Stimulated activated CD8-positive, alpha-beta memory T cell treated with anti-CD3 and anti-CD28 coated beads, Interleukin-4, amount 100 ng/mL, for 1 hour (primary cell): Measurements from ENCODE around the gene FZD7.
A peak's percentile ranks its signal among the peaks of the same experiment; 100 is the strongest.

Experiments used
- DNase-seq, 2 donors: peaks; one replicate each; pipeline ENCODE4 v3.0.0-alpha.2; 2020; ENCODE audit warnings: low read depth in 2 of 2, low spot score in 1 of 2

FZD7 gene

DNA sequence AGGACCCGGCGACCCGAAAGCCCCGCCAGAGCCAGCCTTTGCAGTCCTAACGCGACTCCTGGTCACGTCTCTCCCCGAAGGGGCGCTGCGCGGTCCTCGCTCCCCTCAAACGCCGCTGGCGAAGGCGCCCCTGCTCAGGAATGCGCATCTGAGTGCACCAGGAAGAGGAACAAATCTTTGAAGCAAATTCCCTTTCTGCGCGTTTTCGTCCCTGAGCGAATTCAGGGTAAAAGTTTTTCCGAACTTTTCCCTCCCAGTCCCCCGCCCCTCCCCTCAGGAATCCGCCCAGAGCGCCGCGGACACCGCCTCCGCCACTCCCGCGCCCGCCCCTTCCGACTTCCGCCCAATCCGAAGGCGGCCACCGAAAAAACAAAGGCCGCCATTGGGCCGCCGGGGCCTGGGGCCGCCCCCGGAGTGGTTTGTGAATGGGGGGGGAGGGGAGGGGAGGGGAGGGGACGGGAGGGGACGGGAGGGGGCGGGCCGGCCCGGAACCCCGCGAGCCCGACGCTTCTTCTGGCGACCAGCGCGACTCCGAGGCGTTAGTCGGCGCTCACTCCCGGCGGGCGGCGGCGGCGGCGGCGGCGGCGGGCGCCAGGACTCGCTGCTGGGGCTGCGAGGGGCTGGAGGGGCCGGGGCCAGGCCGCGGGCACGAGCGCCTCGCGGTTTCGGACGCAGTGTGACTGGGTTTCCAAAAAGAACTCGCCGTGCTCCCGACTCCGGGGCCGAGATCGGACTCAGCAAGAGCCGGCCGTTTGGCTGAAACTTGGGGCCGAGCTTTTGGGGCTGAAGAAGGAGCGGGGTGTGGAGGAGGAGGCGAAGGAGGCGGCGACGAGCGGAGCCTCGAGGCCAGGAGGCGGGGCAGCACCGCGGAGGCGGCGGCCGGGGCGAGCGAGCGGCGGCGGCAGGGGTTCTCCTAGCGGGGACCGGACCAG lies at the start of gene FZD7:
FZD7 (plus strand) TSS at position 539 of the 932 bp plus-strand sequence. CDS start 793 bp downstream, outside the sequence.
- DNase-seq: peak; percentile 53 to 71

GRCh38 chr2:201984333-201984732 lies 49.3 kb upstream of the FZD7 start:
- no peak for DNase-seq

DNA sequence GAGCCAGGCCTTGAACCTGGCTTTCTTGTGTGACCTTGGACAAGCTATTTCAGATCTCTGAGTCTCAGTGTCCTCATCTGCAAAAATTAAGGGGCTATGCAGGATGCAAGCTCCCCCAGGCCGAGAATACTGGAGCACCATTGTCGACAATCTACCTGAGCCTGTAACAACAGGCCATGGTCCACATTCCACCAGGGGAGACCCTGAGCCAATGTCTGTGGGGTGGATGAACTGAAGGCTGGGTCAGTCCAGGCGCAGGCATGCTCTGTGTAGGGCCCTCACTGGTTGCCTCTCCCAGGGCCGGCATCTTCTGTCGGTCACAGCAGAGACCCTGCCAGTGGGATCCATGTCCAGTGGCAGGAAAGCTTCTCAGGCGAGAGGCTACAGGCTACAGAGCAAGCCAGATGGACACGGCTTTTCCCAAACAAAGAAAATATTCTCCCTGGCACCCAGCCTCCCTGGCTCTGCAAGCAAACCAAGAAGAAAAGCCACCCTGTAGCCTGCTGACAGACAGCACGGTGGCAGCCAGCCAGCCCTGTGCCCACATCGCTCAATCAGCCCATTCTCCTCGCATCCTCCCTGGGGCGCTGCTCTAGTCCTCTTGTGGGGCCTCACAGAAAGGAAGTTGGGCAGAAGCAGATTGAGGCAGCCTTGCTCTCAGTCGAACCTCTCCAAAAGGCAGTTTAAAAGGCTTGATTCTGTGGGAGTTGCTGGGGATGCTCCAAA lies 48.7 kb upstream of the FZD7 start:
- no peak for DNase-seq

DNA sequence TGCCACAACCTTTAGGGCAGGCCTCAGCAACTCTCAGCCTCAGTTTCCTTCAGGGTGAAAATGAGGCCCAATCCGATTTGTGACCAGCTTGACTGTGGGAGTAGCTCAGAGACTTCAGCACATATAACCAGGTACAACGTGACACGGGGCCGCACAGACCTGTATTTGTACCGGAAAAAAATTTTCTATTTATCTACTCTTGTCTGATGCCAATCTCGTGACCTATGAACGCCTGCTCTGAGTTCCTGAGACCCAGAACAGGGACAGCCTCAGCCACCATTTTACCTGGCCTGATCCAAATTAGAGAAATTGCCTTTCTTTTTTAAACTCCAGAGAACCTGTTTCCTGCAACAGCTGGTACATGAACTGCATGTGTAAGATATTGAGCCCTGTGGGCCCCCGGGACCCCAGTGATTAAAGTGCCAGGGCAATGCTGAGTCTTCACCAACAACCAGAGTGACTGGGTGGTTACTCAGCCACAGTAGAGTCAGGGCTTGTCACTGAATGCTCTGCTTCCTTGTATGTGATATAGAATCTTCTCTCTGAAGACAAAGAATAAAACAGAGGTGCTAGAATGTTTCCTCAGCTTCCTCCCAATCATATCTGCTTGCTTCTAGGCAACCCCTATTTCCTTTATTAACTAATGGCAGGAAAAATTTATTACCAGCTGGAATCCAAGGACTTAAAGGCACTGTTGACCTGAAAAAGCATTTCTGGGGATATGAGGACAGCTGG lies 47.8 kb upstream of the FZD7 start:
- DNase-seq: no peak

DNA sequence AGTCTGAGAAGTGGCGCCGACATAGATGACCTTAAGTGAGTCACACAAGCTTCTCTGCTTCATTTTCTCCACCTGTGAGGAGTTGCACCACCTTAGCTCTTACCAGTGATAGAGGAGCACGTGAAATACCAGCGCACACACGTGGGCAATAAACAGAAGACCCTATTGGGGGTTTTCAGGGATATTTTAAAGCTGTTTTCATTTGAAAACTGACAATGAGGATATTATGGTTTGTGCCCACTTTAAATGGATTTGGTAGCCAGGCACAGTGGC lies 47.3 kb upstream of the FZD7 start:
- no peak for DNase-seq

- no peak for DNase-seq
Measured at GRCh38 chr2:201987426-201987825, 46.2 kb upstream of the FZD7 start.

DNA sequence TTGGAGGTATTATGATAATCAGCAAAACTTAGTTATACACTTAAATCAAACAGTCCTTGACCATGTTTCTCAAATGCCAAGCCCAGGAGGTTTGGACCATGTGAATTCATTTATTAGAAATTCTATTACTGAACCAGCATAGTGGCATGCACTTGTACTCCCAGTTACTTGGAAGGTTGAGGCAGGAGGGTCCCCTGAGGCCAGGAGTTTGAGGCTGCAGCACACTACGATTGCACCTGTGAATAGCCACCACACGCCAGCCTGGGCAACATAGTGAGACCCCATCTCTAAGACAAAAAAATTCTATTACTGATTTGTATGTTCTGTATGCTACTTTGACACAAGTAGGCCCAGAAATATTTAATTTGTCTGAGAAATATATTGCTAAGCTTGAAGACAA lies 43.6 kb upstream of the FZD7 start:
- no peak for DNase-seq

GRCh38 chr2:201992960-201993359 lies 40.7 kb upstream of the FZD7 start:
- DNase-seq: no peak

DNA sequence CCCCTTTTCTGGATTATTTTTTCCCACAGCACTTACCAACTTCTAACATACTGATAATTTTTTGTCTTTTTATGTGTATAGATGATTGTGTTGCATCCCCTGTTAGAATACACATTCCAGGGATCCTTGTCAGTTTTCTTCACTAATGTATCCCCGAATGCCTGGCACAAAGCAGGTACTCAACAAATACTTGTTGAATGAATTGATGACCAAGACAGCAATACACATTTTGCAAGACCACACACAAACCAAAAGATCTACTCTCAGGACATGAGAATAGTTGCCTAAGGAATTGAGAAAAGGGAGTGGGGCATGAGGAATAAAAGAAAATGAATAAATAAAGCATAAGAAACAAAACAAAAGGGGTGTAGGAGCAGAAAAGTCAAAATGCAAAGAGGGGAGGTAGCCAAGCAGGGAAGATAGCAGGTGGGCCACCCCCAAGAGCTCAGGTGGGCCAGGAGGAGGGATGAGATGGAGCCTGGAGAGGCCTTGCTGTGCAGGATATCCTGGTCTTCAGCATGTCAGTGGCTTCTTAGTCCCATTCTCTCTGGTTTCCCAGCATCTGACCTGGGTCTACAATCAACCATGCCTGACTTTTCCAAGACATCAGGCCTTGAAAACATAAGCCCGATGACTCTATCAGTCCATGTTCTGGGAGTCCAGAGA lies 38.5 kb upstream of the FZD7 start:
- DNase-seq: no peak

GRCh38 chr2:201996006-201996405 lies 37.6 kb upstream of the FZD7 start:
- no peak for DNase-seq

GRCh38 chr2:201996679-201997314 lies 36.9 kb upstream of the FZD7 start:
- no peak for DNase-seq

DNA sequence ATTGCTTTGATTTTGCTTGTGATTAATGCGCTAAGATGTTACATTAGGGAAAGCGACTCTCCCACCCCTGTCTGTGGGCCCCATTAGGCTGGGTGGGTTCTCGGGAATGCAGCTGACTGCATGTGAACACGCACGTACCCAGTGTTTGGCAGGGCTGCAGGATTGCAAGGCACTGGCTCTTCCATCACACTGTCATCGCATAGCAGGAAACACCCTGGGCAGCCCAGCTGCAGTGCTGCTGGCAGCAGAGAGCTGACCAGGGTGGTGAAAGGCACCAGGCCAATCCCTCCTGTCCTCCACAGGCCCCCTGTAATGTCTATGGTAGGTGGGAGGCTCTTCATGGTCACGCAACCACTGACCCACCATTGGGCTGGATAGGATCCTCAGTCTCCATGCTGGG lies 34.4 kb upstream of the FZD7 start:
- DNase-seq: no peak

DNA sequence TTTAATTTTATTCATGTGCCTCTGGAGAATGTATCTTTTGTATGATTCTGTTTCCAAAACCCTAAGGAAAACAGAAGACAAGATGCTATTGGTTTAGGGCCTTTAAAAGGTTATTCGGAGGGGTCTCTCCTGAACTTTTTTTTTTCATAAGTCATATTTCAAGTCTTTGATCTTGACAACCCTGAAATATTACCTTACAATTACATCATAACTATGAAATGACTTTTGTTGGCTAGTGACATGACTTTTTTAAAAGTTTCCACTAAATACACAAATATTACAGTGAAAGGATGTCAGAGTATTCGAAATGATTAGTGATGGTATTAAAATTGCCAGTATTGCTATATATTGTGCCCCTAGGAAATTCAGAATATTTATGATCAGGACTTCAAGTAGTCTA lies 31.8 kb upstream of the FZD7 start:
- DNase-seq: no peak

DNA sequence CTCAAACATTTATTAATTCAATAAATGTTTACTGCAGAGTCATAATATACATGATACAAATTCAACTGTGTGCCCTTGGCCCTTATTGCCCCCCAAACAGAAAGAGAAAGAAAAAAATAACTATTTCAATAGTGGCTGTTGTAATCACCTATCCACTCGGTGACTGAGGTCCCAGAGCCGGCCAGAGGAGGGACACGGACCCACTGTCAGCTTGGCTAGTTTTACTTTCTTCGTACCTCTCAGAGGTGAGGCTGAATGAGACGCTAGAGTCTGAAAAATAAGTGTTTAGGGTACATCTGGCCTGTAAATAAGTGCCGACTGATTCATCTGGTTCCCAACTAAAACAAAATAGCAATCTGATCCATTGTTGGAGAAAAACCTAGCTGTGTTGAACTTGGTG lies 31.3 kb upstream of the FZD7 start:
- no peak for DNase-seq

DNA sequence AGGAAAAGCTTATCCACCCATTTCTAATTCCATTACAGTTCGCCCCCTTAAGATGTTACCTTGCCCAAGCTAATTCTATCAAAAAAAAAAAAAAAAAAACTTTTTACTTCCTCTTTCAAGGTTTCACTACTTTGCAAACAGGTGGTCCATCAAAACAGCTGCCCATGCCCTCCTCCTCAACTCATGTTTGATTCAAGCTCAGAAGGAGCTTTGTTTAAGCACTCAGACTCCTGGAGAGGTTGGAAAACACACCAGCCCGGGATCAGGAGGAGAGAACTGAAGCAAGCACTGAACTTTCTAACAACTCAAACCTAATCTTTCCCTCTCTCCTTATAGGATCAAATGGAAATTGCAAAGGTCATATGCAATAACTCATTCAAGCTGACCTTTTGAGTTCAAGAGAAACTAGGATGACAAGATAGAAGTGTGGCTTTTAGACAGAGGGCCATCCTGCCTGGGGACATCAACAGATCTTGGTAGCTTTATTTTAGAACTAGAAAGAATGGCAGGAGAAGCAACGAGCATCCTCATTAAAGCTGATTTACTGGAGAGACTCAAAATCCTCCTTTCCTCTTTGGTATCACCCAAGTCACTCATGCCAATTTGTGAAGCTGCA lies 28.3 kb upstream of the FZD7 start:
- DNase-seq: no peak

GRCh38 chr2:202006301-202006700 lies 27.4 kb upstream of the FZD7 start:
- DNase-seq: no peak

DNA sequence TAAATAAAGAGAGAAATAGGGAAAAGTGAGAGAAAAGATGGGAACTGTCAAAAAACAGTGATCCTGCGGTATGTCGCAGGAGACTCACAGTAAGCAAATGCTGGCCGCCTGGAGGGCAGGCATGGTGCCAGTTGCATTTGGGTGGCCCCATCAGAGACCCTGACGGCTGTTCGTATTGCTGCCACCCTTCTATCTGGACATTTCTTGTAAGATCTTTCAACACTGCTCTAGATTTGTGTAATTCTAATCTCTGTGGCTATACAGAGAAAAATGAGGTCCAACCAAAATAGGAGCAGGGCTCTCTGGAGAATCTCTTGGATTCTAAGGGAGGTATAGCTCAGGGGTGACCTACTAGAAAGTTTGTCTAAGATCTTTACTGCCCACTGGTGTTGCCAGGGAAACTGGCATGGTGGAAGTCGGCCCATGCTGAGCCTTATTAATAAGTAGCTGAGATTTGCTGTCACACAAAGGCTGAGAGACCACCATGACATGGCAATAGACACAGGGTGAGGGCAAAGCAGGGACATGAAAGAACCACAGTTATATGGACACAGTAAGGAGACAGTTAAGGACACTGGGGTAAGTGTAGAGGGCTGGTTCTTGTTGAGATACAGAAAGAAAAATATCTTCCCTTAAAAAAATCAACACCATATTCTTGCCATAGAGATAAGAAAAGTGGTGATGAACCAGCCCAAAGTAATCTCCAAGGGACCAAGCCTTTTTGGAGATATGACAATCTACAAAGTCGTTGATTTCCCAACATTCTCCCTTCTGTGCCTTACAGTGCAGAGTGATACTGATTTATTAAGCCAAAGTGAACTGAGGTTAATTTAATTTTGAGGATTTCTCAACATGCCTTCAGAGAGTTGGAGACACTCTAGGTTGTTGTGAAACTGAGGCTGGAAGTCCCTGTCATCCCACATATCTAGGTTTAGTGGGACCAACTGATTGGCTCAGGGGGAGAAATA lies 26.4 kb upstream of the FZD7 start:
- DNase-seq: no peak

DNA sequence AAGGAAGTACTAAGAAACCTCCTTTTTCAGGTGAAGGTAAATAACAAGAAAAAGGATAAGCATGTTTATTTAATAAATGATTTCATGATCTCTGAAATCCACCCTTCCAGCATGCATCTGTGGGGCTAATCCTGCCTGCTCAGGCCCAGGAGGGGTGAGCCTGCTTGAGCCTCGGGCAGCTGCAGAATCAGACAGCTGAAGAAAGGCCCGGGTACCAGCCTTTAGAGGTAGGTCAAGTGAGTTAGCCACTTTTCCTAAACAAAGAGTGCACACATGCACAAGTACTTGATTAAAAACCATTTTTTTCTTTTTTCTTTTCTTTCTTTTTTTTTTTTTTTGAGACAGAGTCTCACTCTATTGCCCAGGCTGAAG lies 25.7 kb upstream of the FZD7 start:
- no peak for DNase-seq

- DNase-seq: no peak
Measured at GRCh38 chr2:202009019-202009481, 24.6 kb upstream of the FZD7 start.
